Liver (tissue), 9 donors: Measurements from ENCODE around the gene OR52K2. TPM values are rescaled to one million over a fixed set of nuclear protein-coding genes. Genes with fewer than 3 reads are reported as not detected.

Experiments used
- DNase-seq: peaks from one replicate; pipeline ENCODE4 v3.0.0-alpha.2; 2017; ENCODE audit warnings: low spot score
- H3K27ac ChIP-seq, 2 donors: one replicate each; pipeline ENCODE4 v1.7.0; 2013; ENCODE audit warnings: inconsistent platforms in 2 of 2, low read length in 2 of 2, control low read depth in 1 of 2, low read depth in 1 of 2, mild to moderate bottlenecking in 1 of 2
- H3K27me3 ChIP-seq, 4 donors: one replicate each; pipeline versions ENCODE4 v1.6.1 to v1.7.0; 2013; ENCODE audit warnings: low read length in 3 of 4, inconsistent platforms in 1 of 4, mild to moderate bottlenecking in 1 of 4, moderate library complexity in 1 of 4; ENCODE audit not compliant: control insufficient read depth in 4 of 4, insufficient read depth in 4 of 4
- H3K36me3 ChIP-seq, 4 donors: one replicate each; pipeline versions ENCODE4 v1.6.1 to v1.7.0; 2013; ENCODE audit warnings: low read length in 3 of 4, mild to moderate bottlenecking in 3 of 4, low read depth in 1 of 4, moderate library complexity in 1 of 4; ENCODE audit not compliant: control insufficient read depth in 4 of 4, insufficient read depth in 3 of 4
- H3K4me1 ChIP-seq, 4 donors: one replicate each; pipeline versions ENCODE4 v1.6.1 to v1.7.0; 2013; ENCODE audit warnings: low read length in 3 of 4, mild to moderate bottlenecking in 3 of 4, moderate library complexity in 1 of 4; ENCODE audit not compliant: control insufficient read depth in 4 of 4, insufficient read depth in 4 of 4
- H3K4me3 ChIP-seq, 3 donors: one replicate each; pipeline versions ENCODE4 v1.6.1 to v1.7.0; 2013; ENCODE audit warnings: low read length in 3 of 3, control low read depth in 1 of 3, low read depth in 1 of 3, mild to moderate bottlenecking in 1 of 3
- H3K9ac ChIP-seq, 2 donors: one replicate each; pipeline ENCODE4 v1.7.0; 2013; ENCODE audit warnings: low read length in 2 of 2, mild to moderate bottlenecking in 2 of 2, moderate library complexity in 2 of 2, control low read depth in 1 of 2, low read depth in 1 of 2
- H3K9me3 ChIP-seq, 4 donors: one replicate each; pipeline versions ENCODE4 v1.6.1 to v1.7.0; 2013; ENCODE audit warnings: low read length in 3 of 4; ENCODE audit not compliant: control insufficient read depth in 4 of 4
- ATF3 ChIP-seq: IDR thresholded peaks from 2 replicates; pipeline ENCODE4 v1.6.1; 2016; ENCODE audit warnings: antibody characterized with exemption
- EGR1 ChIP-seq, 2 donors: IDR thresholded peaks; 2 replicates each; pipeline ENCODE4 v1.6.1; 2016 to 2018; ENCODE audit warnings: antibody characterized with exemption in 2 of 2, low read depth in 2 of 2
- FOXA1 ChIP-seq: IDR thresholded peaks from 2 replicates; pipeline ENCODE4 v1.6.1; 2016; ENCODE audit warnings: antibody characterized with exemption
- HNF4A ChIP-seq, 2 donors: conservative IDR thresholded peaks; 2 replicates each; pipeline ENCODE4 v1.6.1; 2016; ENCODE audit warnings: antibody characterized with exemption in 2 of 2, mild to moderate bottlenecking in 2 of 2
- MAX ChIP-seq: IDR thresholded peaks from 2 replicates; pipeline ENCODE4 v1.6.1; 2016; ENCODE audit warnings: antibody characterized with exemption
- REST ChIP-seq: IDR thresholded peaks from 2 replicates; pipeline ENCODE4 v1.6.1; 2016; ENCODE audit warnings: antibody characterized with exemption, mild to moderate bottlenecking
- YY1 ChIP-seq: IDR thresholded peaks from 2 replicates; pipeline ENCODE4 v1.6.1; 2016; ENCODE audit warnings: antibody characterized with exemption, mild to moderate bottlenecking
- ZBTB33 ChIP-seq: IDR thresholded peaks from 2 replicates; pipeline ENCODE4 v1.6.1; 2016; ENCODE audit warnings: antibody characterized with exemption
- WGBS: extraction: QIAGEN DNeasy Blood & Tissue Kit; methylation state at CpG from one replicate; pipeline ENCODE4 v1.1.7; 2013; 5-methylcytosine and 5-hydroxymethylcytosine counted together
- polyA plus RNA-seq, 2 donors: library from polyadenylated mRNA; stranded (reverse) in 1 of 2; unstranded in 1 of 2; fragments of 200-250 nt in 1 of 2; fragments of >200 nt in 1 of 2; fragmentation: Nextera tagmentation in 1 of 2; extraction: Ambion mirVana in 1 of 2; gene quantifications; one replicate each; pipeline versions ENCODE4 v1.2.1 to v1.2.3, GENCODE V29; 2013 to 2015
- total RNA-seq, 2 donors: library from RNA; depleted of rRNA; stranded (reverse); fragments of >200 nt; gene quantifications; one replicate each; pipeline ENCODE4 v1.2.3, GENCODE V29; 2014
- donor health status: healthy.
- donor health status: healthy.
- donor health status: healthy.
- donor health status: healthy.
- donor health status: healthy.

OR52K2 gene
- total and polyA plus RNA-seq, 4 donors: 0.15 TPM; not detected in 3

GRCh38 chr11:4459500-4459899 is 10.4 kb downstream of the OR52K2 start (continued):
- TF ChIP-seq REST: no peak
- TF ChIP-seq ATF3: no peak
- no peak for TF ChIP-seq HNF4A (conservative IDR thresholded peaks at IDR 0.05)
- TF ChIP-seq YY1: no peak

GRCh38 chr11:4460151-4460550 is 11.1 kb downstream of the OR52K2 start:
- Histone ChIP-seq H3K4me3 (no peak overlapping the region), H3K4me1 (peaks cover 0 to 1% (median 0%) of the 10 kb centered on the region in 4 donors), H3K36me3 (no peaks in the 10 kb centered on the region), H3K9me3 (peaks cover 0 to 9% (median 5%) of the 10 kb centered on the region in 4 donors), H3K9ac (no peak overlapping the region), H3K27me3 (no peaks in the 10 kb centered on the region), H3K27ac (no peak overlapping the region)
- no peak for TF ChIP-seq REST
- DNase-seq: no peak
- 80% methylated on average over 4 of the region's 4 CpGs for WGBS

- no peaks in the 10 kb centered on the region for H3K27me3 ChIP-seq
- no peak for DNase-seq
- TF ChIP-seq MAX (no peak), ATF3 (no peak), FOXA1 (no peak), EGR1 (IDR thresholded peaks at IDR 0.05; ENCODE audit: low read depth in 2 of 2) (no peak), ZBTB33 (no peak)
- no peaks in the 10 kb centered on the region for H3K36me3 ChIP-seq
- peaks cover 0 to 9% (median 5%) of the 10 kb centered on the region in 4 donors for H3K9me3 ChIP-seq
- H3K4me3 ChIP-seq: no peak overlapping the region
- 88% methylated on average over 5 of the region's 5 CpGs for WGBS
- H3K27ac ChIP-seq: no peak overlapping the region
- H3K4me1 ChIP-seq: peaks cover 0 to 1% (median 0%) of the 10 kb centered on the region in 4 donors
- H3K9ac ChIP-seq: no peak overlapping the region
These were observed 15.4 kb downstream of the OR52K2 start for GRCh38 chr11:4464216-4465159.
